ENCODE data around the gene UPP2.

- no peak for TF ChIP-seq TCF7L2 (IDR thresholded peaks at IDR 0.05; ENCODE audit: low read depth, low read length)
- TF ChIP-seq CTCF (IDR thresholded peaks at IDR 0.05) = no peak
These were observed 77.0 kb downstream of the UPP2 start for GRCh38 chr2:158178646-158179045.
